ENCODE data around the gene LY6G5C.

The LY6G5C gene

GRCh38 chr6:31697555-31697954, 16.7 kb upstream of the LY6G5C start:
- H3K27ac ChIP-seq = no peak overlapping the region
- TF ChIP-seq CTCF (IDR thresholded peaks at IDR 0.05; ENCODE audit: low read depth, low read length) = no peak
- DNase-seq = no peak
- no peak overlapping the region for H3K4me3 ChIP-seq (ENCODE audit: low read depth, low read length)
- H3K36me3 ChIP-seq = peaks cover 72% of the 10 kb centered on the region
- H3K27me3 ChIP-seq (ENCODE audit: insufficient read depth, low read depth, severe bottlenecking) = no peaks in the 10 kb centered on the region
- H3K9me3 ChIP-seq (ENCODE audit: severe bottlenecking) = no peaks in the 10 kb centered on the region

- no peak for DNase-seq
- Histone ChIP-seq H3K4me3 (ENCODE audit: low read depth, low read length) (no peak overlapping the region), H3K9me3 (ENCODE audit: severe bottlenecking) (no peaks in the 10 kb centered on the region), H3K27ac (no peak overlapping the region), H3K27me3 (ENCODE audit: insufficient read depth, low read depth, severe bottlenecking) (no peaks in the 10 kb centered on the region), H3K36me3 (peaks cover 76% of the 10 kb centered on the region)
- no peak for TF ChIP-seq CTCF (IDR thresholded peaks at IDR 0.05; ENCODE audit: low read depth, low read length)
Measured at GRCh38 chr6:31693535-31693934, 12.7 kb upstream of the LY6G5C start.

- Histone ChIP-seq H3K27me3 (ENCODE audit: insufficient read depth, low read depth, severe bottlenecking) (no peaks in the 10 kb centered on the region), H3K9me3 (ENCODE audit: severe bottlenecking) (no peaks in the 10 kb centered on the region), H3K27ac (no peak overlapping the region), H3K36me3 (peaks cover 79% of the 10 kb centered on the region), H3K4me3 (ENCODE audit: low read depth, low read length) (no peak overlapping the region)
- no peak for DNase-seq
- no peak for TF ChIP-seq CTCF (IDR thresholded peaks at IDR 0.05; ENCODE audit: low read depth, low read length)
Measured at GRCh38 chr6:31692886-31693285, 12.0 kb upstream of the LY6G5C start.

- H3K27ac ChIP-seq = no peak overlapping the region
- no peak for TF ChIP-seq CTCF (IDR thresholded peaks at IDR 0.05; ENCODE audit: low read depth, low read length)
- no peaks in the 10 kb centered on the region for H3K27me3 ChIP-seq (ENCODE audit: insufficient read depth, low read depth, severe bottlenecking)
- no peak for DNase-seq
- H3K4me3 ChIP-seq (ENCODE audit: low read depth, low read length) = no peak overlapping the region
- H3K36me3 ChIP-seq = peaks cover 79% of the 10 kb centered on the region
- no peaks in the 10 kb centered on the region for H3K9me3 ChIP-seq (ENCODE audit: severe bottlenecking)
Measured at GRCh38 chr6:31692353-31692752, 11.5 kb upstream of the LY6G5C start.

- H3K36me3 ChIP-seq = peaks cover 82% of the 10 kb centered on the region
Measured at GRCh38 chr6:31691564-31692108, 10.8 kb upstream of the LY6G5C start.

More at GRCh38 chr6:31691564-31692108, 10.8 kb upstream of the LY6G5C start:
- TF ChIP-seq CTCF (IDR thresholded peaks at IDR 0.05; ENCODE audit: low read depth, low read length) = no peak
- no peak for DNase-seq
- no peak overlapping the region for H3K4me3 ChIP-seq (ENCODE audit: low read depth, low read length)
- H3K27ac ChIP-seq = no peak overlapping the region
- H3K27me3 ChIP-seq (ENCODE audit: insufficient read depth, low read depth, severe bottlenecking) = no peaks in the 10 kb centered on the region
- H3K9me3 ChIP-seq (ENCODE audit: severe bottlenecking) = no peaks in the 10 kb centered on the region
